K562 (cell line): Measurements from ENCODE around the gene GDF15. TPM values are rescaled to one million over a fixed set of nuclear protein-coding genes. Genes with fewer than 3 reads are reported as not detected.

Source experiments
- DIDO1 ChIP-seq: fragments of 450-650 bp; IDR thresholded peaks from 2 replicates; pipeline ENCODE4 v1.6.1; 2016; ENCODE audit warnings: low read depth, missing biosample characterization, missing genetic modification characterization
- FOXK2 ChIP-seq, 2 experiments: fragments of 450-650 bp; IDR thresholded peaks in 1 of 2; conservative IDR thresholded peaks in 1 of 2; 2 replicates each; pipeline ENCODE4 v1.6.1; 2016; ENCODE audit warnings: low read depth in 2 of 2, mild to moderate bottlenecking in 1 of 2
- HNRNPH1 ChIP-seq: fragments of 200-400 bp; formaldehyde crosslinking; optimal IDR thresholded peaks from 2 replicates; pipeline ENCODE3; 2017; ENCODE audit warnings: low read depth, mild to moderate bottlenecking, low read length, moderate library complexity
- RFX1 ChIP-seq: fragments of 450-650 bp; IDR thresholded peaks from 2 replicates; pipeline ENCODE4 v1.6.1; 2016; ENCODE audit warnings: mild to moderate bottlenecking, moderate library complexity
- SMAD3 ChIP-seq: fragments of 450-650 bp; formaldehyde crosslinking; conservative IDR thresholded peaks from 2 replicates; pipeline ENCODE4 v1.4.0; 2020; ENCODE audit warnings: mild to moderate bottlenecking
- TBL1XR1 ChIP-seq, 2 experiments: IDR thresholded peaks; 2 replicates each; pipeline ENCODE4 v1.6.1; 2012; ENCODE audit warnings: improper control_type of control experiment in 2 of 2, low read length in 2 of 2, mild to moderate bottlenecking in 1 of 2
- TBP ChIP-seq: optimal IDR thresholded peaks from 2 replicates; pipeline ENCODE3; 2011; ENCODE audit warnings: low read depth, low read length, improper control_type of control experiment
- polyA plus RNA-seq, 8 experiments: library from polyadenylated mRNA; depleted of rRNA in 4 of 8; stranded (reverse) in 5 of 8; unstranded in 3 of 8; fragments of >200 nt; fragmentation: Nextera tagmentation in 2 of 8; fragmentation: Illumina TruSeq in 1 of 8; extraction: Ambion mirVana in 2 of 8; extraction: Trizol in 1 of 8; gene quantifications; 2 replicates each; pipeline versions ENCODE4 v1.2.1 to v1.2.3, GENCODE V29; 2011 to 2014; ENCODE audit warnings: inconsistent platforms in 1 of 8, missing spikeins in 1 of 8
- total RNA-seq, 7 experiments: library from RNA; depleted of rRNA in 6 of 7; stranded (reverse); fragments of >200 nt in 6 of 7; fragmentation: Illumina TruSeq in 2 of 7; extraction: Trizol in 2 of 7; gene quantifications; 2 replicates each; pipeline versions ENCODE4 v1.2.1 to v1.2.3, GENCODE V29; 2011 to 2021; ENCODE audit warnings: low replicate concordance in 1 of 7
- TF ChIP-seq, protein P1 (sequence below): sonication (generic); formaldehyde crosslinking; IDR thresholded peaks from 2 replicates; pipeline ENCODE4 v1.8.0; 2022; ENCODE audit warnings: mild to moderate bottlenecking, missing genetic modification reagents
- TF ChIP-seq, protein P2 (sequence below): fragments of 200-800 bp; sonication (Bioruptor generic); IDR thresholded peaks from 2 replicates; pipeline ENCODE4 v1.6.1; 2017; ENCODE audit warnings: missing genetic modification characterization, missing compliant biosample characterization
- TF ChIP-seq, protein P3 (sequence below): fragments of 450-650 bp; IDR thresholded peaks from 2 replicates; pipeline ENCODE4 v1.6.1; 2018; ENCODE audit not compliant: partially characterized antibody
- TF ChIP-seq, protein P4 (sequence below): sonication (generic); formaldehyde crosslinking; IDR thresholded peaks from 2 replicates; pipeline ENCODE4 v1.8.0; 2022; ENCODE audit warnings: mild to moderate bottlenecking, low read depth, missing genetic modification reagents

Gene GDF15
- total and polyA plus RNA-seq, 9 of the 15 experiments (the other 6 are each of a cell fraction or from before 2014, with no cell fraction given), result 2.3 to 82.4 (median 12.5) TPM

DNA sequence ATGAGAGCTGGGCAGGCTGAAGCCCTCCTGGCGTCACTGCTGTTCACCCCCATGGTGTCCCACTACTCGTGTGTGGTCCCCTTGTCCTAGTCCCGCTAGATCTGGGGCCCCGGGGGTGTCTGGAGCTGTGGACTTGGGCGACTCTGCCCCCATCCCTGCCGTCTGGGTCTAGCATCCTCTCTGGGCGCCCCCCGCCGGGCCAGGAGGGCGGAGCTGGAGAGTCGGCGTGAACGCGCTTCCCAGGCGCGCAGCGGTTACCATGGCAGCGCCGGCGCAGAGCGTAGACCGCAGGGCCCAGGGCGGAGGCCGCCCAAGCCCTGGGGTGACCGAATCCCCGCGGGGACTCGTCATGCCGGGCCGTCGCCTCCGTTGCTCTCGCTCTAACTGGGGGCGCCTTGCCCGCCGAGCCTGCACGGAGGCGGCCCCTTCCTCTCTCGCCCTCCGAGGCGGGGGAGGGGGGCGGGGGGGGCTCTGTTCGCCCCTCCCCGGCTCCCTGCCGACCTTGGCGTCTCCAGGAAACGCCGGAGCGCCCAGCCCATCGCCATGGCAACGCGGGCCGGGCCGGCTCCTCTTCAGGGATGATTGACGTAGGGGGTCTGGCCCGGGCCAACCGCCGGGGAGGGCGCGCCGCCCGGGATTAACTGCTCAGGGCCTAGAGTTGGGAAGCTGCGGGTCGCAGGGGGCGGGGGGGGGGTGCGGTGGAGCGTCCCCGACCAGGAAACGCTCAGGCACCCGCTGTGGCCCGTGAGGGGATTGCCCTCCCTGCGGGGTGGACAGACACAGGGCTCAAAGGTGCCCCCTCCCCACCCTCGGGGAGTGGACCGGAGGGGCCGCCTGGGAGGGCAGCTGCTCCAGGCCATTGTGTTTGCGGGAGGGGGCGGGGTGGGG is 43.1 kb downstream of the GDF15 start (continued):
- TF ChIP-seq, protein P1, sequence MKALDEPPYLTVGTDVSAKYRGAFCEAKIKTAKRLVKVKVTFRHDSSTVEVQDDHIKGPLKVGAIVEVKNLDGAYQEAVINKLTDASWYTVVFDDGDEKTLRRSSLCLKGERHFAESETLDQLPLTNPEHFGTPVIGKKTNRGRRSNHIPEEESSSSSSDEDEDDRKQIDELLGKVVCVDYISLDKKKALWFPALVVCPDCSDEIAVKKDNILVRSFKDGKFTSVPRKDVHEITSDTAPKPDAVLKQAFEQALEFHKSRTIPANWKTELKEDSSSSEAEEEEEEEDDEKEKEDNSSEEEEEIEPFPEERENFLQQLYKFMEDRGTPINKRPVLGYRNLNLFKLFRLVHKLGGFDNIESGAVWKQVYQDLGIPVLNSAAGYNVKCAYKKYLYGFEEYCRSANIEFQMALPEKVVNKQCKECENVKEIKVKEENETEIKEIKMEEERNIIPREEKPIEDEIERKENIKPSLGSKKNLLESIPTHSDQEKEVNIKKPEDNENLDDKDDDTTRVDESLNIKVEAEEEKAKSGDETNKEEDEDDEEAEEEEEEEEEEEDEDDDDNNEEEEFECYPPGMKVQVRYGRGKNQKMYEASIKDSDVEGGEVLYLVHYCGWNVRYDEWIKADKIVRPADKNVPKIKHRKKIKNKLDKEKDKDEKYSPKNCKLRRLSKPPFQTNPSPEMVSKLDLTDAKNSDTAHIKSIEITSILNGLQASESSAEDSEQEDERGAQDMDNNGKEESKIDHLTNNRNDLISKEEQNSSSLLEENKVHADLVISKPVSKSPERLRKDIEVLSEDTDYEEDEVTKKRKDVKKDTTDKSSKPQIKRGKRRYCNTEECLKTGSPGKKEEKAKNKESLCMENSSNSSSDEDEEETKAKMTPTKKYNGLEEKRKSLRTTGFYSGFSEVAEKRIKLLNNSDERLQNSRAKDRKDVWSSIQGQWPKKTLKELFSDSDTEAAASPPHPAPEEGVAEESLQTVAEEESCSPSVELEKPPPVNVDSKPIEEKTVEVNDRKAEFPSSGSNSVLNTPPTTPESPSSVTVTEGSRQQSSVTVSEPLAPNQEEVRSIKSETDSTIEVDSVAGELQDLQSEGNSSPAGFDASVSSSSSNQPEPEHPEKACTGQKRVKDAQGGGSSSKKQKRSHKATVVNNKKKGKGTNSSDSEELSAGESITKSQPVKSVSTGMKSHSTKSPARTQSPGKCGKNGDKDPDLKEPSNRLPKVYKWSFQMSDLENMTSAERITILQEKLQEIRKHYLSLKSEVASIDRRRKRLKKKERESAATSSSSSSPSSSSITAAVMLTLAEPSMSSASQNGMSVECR (CRISPR knock-in tag), result peak; percentile 81
- TF ChIP-seq SMAD3 (CRISPR knock-in tag), result no peak
- TF ChIP-seq TBP, result peak; percentile 8
- TF ChIP-seq, protein P2, sequence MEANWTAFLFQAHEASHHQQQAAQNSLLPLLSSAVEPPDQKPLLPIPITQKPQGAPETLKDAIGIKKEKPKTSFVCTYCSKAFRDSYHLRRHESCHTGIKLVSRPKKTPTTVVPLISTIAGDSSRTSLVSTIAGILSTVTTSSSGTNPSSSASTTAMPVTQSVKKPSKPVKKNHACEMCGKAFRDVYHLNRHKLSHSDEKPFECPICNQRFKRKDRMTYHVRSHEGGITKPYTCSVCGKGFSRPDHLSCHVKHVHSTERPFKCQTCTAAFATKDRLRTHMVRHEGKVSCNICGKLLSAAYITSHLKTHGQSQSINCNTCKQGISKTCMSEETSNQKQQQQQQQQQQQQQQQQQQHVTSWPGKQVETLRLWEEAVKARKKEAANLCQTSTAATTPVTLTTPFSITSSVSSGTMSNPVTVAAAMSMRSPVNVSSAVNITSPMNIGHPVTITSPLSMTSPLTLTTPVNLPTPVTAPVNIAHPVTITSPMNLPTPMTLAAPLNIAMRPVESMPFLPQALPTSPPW (CRISPR knock-in tag), result peak; percentile 95
- no peak for TF ChIP-seq HNRNPH1
- TF ChIP-seq, protein P3, sequence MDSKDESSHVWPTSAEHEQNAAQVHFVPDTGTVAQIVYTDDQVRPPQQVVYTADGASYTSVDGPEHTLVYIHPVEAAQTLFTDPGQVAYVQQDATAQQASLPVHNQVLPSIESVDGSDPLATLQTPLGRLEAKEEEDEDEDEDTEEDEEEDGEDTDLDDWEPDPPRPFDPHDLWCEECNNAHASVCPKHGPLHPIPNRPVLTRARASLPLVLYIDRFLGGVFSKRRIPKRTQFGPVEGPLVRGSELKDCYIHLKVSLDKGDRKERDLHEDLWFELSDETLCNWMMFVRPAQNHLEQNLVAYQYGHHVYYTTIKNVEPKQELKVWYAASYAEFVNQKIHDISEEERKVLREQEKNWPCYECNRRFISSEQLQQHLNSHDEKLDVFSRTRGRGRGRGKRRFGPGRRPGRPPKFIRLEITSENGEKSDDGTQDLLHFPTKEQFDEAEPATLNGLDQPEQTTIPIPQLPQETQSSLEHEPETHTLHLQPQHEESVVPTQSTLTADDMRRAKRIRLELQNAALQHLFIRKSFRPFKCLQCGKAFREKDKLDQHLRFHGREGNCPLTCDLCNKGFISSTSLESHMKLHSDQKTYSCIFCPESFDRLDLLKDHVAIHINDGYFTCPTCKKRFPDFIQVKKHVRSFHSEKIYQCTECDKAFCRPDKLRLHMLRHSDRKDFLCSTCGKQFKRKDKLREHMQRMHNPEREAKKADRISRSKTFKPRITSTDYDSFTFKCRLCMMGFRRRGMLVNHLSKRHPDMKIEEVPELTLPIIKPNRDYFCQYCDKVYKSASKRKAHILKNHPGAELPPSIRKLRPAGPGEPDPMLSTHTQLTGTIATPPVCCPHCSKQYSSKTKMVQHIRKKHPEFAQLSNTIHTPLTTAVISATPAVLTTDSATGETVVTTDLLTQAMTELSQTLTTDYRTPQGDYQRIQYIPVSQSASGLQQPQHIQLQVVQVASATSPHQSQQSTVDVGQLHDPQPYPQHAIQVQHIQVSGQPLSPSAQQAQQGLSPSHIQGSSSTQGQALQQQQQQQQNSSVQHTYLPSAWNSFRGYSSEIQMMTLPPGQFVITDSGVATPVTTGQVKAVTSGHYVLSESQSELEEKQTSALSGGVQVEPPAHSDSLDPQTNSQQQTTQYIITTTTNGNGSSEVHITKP, result peak; percentile 19
- peak; percentile 97 for TF ChIP-seq RFX1
- TF ChIP-seq TBL1XR1 (IDR thresholded peaks at IDR 0.05; ENCODE audit: low read length in 2 of 2), result no peak
- TF ChIP-seq, protein P4, sequence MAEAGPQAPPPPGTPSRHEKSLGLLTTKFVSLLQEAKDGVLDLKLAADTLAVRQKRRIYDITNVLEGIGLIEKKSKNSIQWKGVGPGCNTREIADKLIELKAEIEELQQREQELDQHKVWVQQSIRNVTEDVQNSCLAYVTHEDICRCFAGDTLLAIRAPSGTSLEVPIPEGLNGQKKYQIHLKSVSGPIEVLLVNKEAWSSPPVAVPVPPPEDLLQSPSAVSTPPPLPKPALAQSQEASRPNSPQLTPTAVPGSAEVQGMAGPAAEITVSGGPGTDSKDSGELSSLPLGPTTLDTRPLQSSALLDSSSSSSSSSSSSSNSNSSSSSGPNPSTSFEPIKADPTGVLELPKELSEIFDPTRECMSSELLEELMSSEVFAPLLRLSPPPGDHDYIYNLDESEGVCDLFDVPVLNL (CRISPR knock-in tag), result no peak
- no peak for TF ChIP-seq DIDO1 (tag)
- TF ChIP-seq FOXK2 (conservative IDR thresholded peaks at IDR 0.05 in 1 of 2, IDR thresholded peaks at IDR 0.05 in 1 of 2; ENCODE audit: low read depth in 2 of 2), result no peak
